Fibroblast of the aortic adventitia (primary cell): ENCODE results near the gene MAN2A2. TPM values are rescaled to one million over a fixed set of nuclear protein-coding genes. Genes with fewer than 3 reads are reported as not detected.
A peak's percentile ranks its signal among the peaks of the same experiment; 100 is the strongest.

Source experiments
- DNase-seq: peaks from one replicate; pipeline ENCODE4 v3.0.0-alpha.2; 2010; ENCODE audit warnings: low read depth
- H3K4me3 ChIP-seq: 2 replicates; pipeline ENCODE4 v1.5.1; 2011; ENCODE audit warnings: low read depth, mild to moderate bottlenecking, control low read depth, low read length, moderate library complexity
- CTCF ChIP-seq: IDR thresholded peaks from 2 replicates; pipeline ENCODE4 v1.5.1; 2011; ENCODE audit warnings: mild to moderate bottlenecking, low read length, control low read depth, inconsistent platforms; ENCODE audit not compliant: insufficient read depth
- total RNA-seq: library from RNA; depleted of rRNA; stranded (reverse); fragments of >200 nt; gene quantifications from 2 replicates; pipeline ENCODE4 v1.2.3, GENCODE V29; 2012; ENCODE audit warnings: low replicate concordance

The MAN2A2 gene
- total RNA-seq, 1 donor, result 11.0 TPM

DNA sequence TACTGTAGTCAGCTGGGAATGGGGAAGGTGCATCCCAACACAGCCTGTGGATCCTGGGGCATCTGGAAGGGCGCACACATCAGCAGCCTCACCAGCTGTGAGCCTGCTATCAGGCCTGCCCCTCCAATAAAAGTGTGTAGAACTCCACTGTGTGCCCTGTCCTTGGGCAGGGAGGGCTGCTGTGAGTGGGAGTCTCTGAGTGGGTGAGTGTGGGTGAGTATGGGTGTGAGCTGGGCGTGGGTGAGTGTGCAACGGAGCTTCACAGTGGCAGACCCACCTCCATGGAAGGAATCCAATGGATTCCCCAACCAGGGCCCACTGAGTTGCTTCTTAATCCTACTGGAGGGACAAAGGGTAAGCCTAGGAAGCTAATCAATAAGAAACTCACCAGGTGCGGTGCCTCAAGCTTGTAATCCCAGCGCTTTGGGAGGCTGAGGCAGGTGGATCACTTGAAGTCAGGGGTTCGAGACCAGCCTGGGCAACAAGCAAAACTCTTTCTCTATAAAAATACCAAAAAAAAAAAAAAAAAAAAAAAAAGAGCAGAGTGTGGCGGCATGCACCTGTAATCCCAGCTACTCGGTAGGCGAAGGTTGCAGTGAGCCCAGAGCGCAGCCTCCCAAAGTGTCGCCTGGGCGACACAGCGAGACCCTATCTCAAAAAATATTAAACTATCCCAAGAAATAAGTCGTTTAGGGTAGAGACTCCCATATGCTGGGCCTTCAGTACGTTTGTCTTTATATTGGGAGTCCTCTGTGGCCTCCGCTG, 51.0 kb downstream of the MAN2A2 start:
- H3K4me3 ChIP-seq, result no peak overlapping the region
- no peak for DNase-seq
- no peak for TF ChIP-seq CTCF

DNA sequence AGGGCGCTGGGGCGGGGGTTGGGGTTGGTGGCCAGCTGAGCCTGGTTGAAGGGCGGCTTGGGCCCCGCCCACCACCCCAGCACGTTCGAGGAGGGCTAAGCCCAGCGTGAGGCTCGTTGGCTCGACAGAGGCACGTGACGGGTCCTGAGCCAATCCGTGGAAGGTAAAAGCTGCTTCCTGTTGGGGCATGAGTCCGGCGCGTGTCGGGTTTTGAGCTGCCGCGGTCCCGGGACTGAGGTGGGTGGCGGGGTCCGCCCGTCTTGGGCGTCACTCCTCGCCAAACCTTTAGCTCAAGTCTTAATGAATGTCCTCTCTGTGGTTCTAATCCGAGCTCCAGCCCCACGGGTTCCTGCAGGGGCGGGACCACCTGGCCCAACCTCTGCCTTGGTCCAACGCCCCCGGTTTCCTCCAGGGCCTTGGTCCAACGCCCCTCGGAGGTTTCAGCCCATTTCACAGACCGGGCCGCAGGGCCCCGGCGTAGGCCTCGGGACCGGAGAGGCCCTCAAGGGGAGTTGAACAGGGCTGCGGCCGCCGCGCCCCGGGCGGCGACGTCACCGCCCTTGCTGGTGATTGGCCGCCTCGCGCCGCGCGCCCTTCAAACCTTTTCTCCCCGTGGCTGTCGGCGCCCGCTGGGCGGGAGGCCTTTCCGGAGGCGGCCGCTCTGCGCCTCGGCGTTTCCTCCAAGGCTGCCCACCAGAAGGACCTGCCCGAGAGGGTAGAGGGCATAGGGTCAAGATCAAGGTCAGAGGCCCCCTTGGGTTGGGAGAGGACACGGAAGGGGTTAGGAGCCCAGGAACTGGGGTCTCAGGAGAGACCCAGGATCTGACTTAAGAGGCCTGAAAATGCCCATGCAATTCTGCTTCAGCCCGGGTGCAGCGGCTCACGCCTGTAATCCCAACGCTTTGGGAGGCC, 51.9 kb downstream of the MAN2A2 start, which contains the start of gene RCCD1:
TSS of gene RCCD1 (plus strand) at position 173 of the 912 bp plus-strand sequence. CDS start 1,851 bp downstream, outside the sequence.
- H3K4me3 ChIP-seq, result peak within 1 kb of the TSS; percentile 82
- no peak for TF ChIP-seq CTCF
- DNase-seq, result peak; percentile 92

- peak overlapping the region; percentile 82 for H3K4me3 ChIP-seq
- no peak for DNase-seq
- TF ChIP-seq CTCF, result no peak
These were observed 52.6 kb downstream of the MAN2A2 start for GRCh38 chr15:90955624-90956273.

- peak; percentile 69 for DNase-seq
- TF ChIP-seq CTCF, result peak; percentile 80
- H3K4me3 ChIP-seq, result peak overlapping the region; percentile 73
These were observed 53.4 kb downstream of the MAN2A2 start for GRCh38 chr15:90956274-90957030.

DNA sequence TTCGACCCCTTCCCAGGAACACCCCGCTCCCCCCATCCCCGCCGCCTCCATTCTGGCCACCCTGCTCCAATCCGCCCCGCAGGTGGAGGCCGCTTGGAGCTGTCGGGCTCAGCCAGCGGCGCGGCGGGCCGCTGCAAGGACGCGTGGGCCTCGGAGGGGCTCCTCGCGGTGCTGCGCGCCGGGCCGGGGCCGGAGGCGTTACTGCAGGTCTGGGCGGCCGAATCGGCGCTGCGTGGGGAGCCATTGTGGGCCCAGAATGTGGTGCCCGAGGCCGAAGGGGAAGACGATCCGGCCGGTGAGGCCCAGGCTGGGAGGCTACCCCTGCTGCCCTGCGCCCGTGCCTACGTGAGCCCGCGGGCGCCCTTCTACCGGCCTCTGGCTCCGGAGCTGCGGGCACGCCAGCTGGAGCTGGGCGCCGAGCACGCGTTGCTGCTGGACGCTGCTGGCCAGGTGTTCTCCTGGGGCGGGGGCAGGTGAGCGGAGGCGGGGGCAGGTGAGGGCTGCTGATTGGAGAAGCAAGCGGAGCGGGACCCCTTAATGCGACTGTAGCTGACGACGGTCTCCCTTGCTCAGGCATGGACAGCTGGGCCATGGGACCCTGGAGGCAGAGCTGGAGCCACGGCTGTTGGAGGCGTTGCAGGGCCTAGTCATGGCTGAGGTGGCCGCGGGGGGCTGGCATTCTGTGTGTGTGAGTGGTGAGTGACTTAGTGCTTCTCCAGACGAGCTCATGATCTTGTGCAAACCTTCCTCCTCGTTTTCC, 54.1 kb downstream of the MAN2A2 start:
- peak overlapping the region; percentile 73 for H3K4me3 ChIP-seq
- peak; percentile 25 for DNase-seq
- TF ChIP-seq CTCF, result no peak
